Measurements from ENCODE around the gene CCDC85C.

The CCDC85C gene

GRCh38 chr14:99560403-99560802 lies 43.6 kb downstream of the CCDC85C start:
- no peak for DNase-seq (ENCODE audit: low read depth in 3 of 3, low spot score in 1 of 3)

- no peak for DNase-seq (ENCODE audit: low read depth in 3 of 3, low spot score in 1 of 3)
Measured at GRCh38 chr14:99559286-99559990, 44.6 kb downstream of the CCDC85C start.

GRCh38 chr14:99556134-99556791 lies 47.7 kb downstream of the CCDC85C start:
- DNase-seq (ENCODE audit: low read depth in 3 of 3, low spot score in 1 of 3), result no peak

GRCh38 chr14:99554757-99555531 lies 49.1 kb downstream of the CCDC85C start:
- no peak for DNase-seq (ENCODE audit: low read depth in 3 of 3, low spot score in 1 of 3)

GRCh38 chr14:99554184-99554583 lies 49.8 kb downstream of the CCDC85C start:
- DNase-seq (ENCODE audit: low read depth in 3 of 3, low spot score in 1 of 3), result no peak

- DNase-seq (ENCODE audit: low read depth in 3 of 3, low spot score in 1 of 3), result no peak
Measured at GRCh38 chr14:99552572-99553216, 51.3 kb downstream of the CCDC85C start.

GRCh38 chr14:99552021-99552553 lies 51.9 kb downstream of the CCDC85C start:
- no peak for DNase-seq (ENCODE audit: low read depth in 3 of 3, low spot score in 1 of 3)

- DNase-seq (ENCODE audit: low read depth in 3 of 3, low spot score in 1 of 3), result no peak
Measured at GRCh38 chr14:99551034-99551922, 52.7 kb downstream of the CCDC85C start.

GRCh38 chr14:99550387-99550992 lies 53.5 kb downstream of the CCDC85C start:
- DNase-seq (ENCODE audit: low read depth in 3 of 3, low spot score in 1 of 3), result no peak

- DNase-seq (ENCODE audit: low read depth in 3 of 3, low spot score in 1 of 3), result no peak
Measured at GRCh38 chr14:99549684-99550083, 54.3 kb downstream of the CCDC85C start.

GRCh38 chr14:99548871-99549515 lies 55.0 kb downstream of the CCDC85C start:
- DNase-seq (ENCODE audit: low read depth in 3 of 3, low spot score in 1 of 3), result no peak

GRCh38 chr14:99548255-99548654 lies 55.8 kb downstream of the CCDC85C start:
- no peak for DNase-seq (ENCODE audit: low read depth in 3 of 3, low spot score in 1 of 3)

- no peak for DNase-seq (ENCODE audit: low read depth in 3 of 3, low spot score in 1 of 3)
Measured at GRCh38 chr14:99546234-99546879, 57.6 kb downstream of the CCDC85C start.

- DNase-seq (ENCODE audit: low read depth in 3 of 3, low spot score in 1 of 3), result no peak
Measured at GRCh38 chr14:99545586-99545985, 58.4 kb downstream of the CCDC85C start.

- DNase-seq (ENCODE audit: low read depth in 3 of 3, low spot score in 1 of 3), result no peak
Measured at GRCh38 chr14:99544991-99545390, 59.0 kb downstream of the CCDC85C start.

- no peak for DNase-seq (ENCODE audit: low read depth in 3 of 3, low spot score in 1 of 3)
Measured at GRCh38 chr14:99543985-99544384, 60.0 kb downstream of the CCDC85C start.

GRCh38 chr14:99543370-99543769 lies 60.6 kb downstream of the CCDC85C start:
- DNase-seq (ENCODE audit: low read depth in 3 of 3, low spot score in 1 of 3), result no peak

GRCh38 chr14:99542566-99542965 lies 61.4 kb downstream of the CCDC85C start:
- no peak for DNase-seq (ENCODE audit: low read depth in 3 of 3, low spot score in 1 of 3)

Measured in stimulated activated CD4-positive, alpha-beta T cell treated with anti-CD3 and anti-CD28 coated beads, TNF-alpha, amount 100 ng/mL, for 1 hour (primary cell).